Right forelimb (tissue), 1 donor: ENCODE data around the gene NAV2.
"Not testable (repeated sequence)": the region's sequence is repeated elsewhere in the genome, so short reads cannot be mapped to it uniquely, and the experiment has no call there.

Experiments used
- DNase-seq: peaks from one replicate; pipeline ENCODE4 v3.0.0-alpha.2; 2018

The NAV2 gene

GRCh38 chr11:19910931-19911330, 198.3 kb downstream of the NAV2 start:
- no peak for DNase-seq

GRCh38 chr11:19912115-19912957, 199.7 kb downstream of the NAV2 start:
- no peak for DNase-seq

- no peak for DNase-seq
Measured at GRCh38 chr11:19912958-19913892, 200.6 kb downstream of the NAV2 start.

- no peak for DNase-seq
Measured at GRCh38 chr11:19913893-19914249, 201.2 kb downstream of the NAV2 start.

GRCh38 chr11:19915808-19916207, 203.2 kb downstream of the NAV2 start:
- DNase-seq = no peak

- DNase-seq = no peak
Measured at GRCh38 chr11:19917069-19917468, 204.4 kb downstream of the NAV2 start.

- no peak for DNase-seq
Measured at GRCh38 chr11:19918302-19919049, 205.8 kb downstream of the NAV2 start.

- DNase-seq = no peak
Measured at GRCh38 chr11:19919050-19919561, 206.5 kb downstream of the NAV2 start.

GRCh38 chr11:19920982-19921381, 208.3 kb downstream of the NAV2 start:
- no peak for DNase-seq

GRCh38 chr11:19921976-19922688, 209.5 kb downstream of the NAV2 start:
- no peak for DNase-seq

GRCh38 chr11:19922689-19923035, 210.0 kb downstream of the NAV2 start:
- DNase-seq = no peak

GRCh38 chr11:19923626-19924025, 211.0 kb downstream of the NAV2 start:
- no peak for DNase-seq

GRCh38 chr11:19924311-19924710, 211.7 kb downstream of the NAV2 start:
- no peak for DNase-seq

GRCh38 chr11:19924716-19925115, 212.1 kb downstream of the NAV2 start:
- no peak for DNase-seq

GRCh38 chr11:19927403-19927802, 214.8 kb downstream of the NAV2 start:
- DNase-seq = not testable (repeated sequence)

- DNase-seq = no peak
Measured at GRCh38 chr11:19929147-19929546, 216.5 kb downstream of the NAV2 start.

- no peak for DNase-seq
Measured at GRCh38 chr11:19929655-19930054, 217.0 kb downstream of the NAV2 start.

GRCh38 chr11:19931141-19931770, 218.6 kb downstream of the NAV2 start:
- peak; percentile 66 for DNase-seq

- no peak for DNase-seq
Measured at GRCh38 chr11:19931771-19932369, 219.2 kb downstream of the NAV2 start.

- DNase-seq = no peak
Measured at GRCh38 chr11:19933132-19933735, 220.6 kb downstream of the NAV2 start.
